HG03060 (cell line): ENCODE results near the gene ITPKB.

Source experiments
- ATAC-seq: cut with Tn5 transposase; IDR thresholded peaks from one replicate; pipeline ENCODE4 v1.9.1; 2021; ENCODE audit warnings: low read depth, moderate number of reproducible peaks; ENCODE audit not compliant: unreplicated experiment

ITPKB gene

GRCh38 chr1:226708967-226709396 is 30.1 kb downstream of the ITPKB start:
- no peak for ATAC-seq

DNA sequence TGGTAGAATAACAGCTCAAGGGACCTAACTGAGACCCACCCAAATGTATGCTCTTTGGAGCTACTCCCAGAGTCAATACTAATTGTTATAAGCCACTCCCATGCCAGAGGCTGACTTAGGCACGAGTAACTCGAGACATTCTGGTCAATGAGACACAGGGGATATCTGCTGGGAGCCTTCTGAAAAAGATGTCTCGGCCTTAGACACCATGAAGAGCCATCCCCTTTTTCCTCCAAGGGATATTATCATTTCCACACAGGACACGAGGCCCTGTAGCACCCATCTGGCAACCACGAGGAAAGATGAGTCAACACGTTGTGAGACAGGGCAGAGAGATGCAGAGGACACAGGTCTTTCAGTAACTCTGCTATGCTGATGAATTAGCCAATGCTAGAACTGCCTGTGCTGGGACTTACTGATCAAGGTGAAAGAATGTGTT is 30.7 kb downstream of the ITPKB start:
- no peak for ATAC-seq

- no peak for ATAC-seq
Observed at GRCh38 chr1:226706684-226707083, 32.4 kb downstream of the ITPKB start.

DNA sequence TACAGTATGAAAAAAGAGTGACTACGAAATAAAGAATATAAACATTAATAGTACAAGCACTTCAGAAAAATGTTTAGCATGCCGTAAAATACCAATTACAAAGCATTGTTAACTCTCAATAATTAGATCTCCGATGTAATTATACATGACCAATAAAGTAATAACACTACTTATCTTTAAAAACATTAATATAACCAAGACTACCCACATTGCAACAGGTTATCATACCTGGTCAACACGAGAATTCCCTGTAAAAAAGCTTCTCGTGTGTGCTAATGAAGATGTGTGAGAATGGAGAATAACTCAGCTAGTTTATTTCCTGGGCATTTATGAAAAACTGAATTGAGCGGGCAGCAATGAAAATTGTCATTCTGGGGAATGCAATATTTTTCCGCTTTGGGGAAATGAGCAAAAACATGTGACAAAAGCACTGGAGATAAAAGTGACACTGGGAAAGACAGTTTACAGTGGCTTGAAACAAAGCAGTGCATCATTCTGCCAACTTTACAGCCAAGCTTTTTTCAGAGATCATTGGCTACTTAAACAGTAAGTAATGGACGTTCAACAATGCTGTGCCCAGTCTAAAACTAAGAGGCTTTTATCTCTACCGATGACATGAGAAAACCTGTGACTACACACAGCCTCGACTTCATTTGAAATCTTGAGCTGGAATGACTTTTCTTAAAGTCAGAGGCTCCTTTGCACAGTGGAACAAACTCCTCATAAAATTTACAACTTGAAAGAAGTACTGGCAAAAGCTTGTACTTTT is 34.7 kb downstream of the ITPKB start:
- no peak for ATAC-seq

DNA sequence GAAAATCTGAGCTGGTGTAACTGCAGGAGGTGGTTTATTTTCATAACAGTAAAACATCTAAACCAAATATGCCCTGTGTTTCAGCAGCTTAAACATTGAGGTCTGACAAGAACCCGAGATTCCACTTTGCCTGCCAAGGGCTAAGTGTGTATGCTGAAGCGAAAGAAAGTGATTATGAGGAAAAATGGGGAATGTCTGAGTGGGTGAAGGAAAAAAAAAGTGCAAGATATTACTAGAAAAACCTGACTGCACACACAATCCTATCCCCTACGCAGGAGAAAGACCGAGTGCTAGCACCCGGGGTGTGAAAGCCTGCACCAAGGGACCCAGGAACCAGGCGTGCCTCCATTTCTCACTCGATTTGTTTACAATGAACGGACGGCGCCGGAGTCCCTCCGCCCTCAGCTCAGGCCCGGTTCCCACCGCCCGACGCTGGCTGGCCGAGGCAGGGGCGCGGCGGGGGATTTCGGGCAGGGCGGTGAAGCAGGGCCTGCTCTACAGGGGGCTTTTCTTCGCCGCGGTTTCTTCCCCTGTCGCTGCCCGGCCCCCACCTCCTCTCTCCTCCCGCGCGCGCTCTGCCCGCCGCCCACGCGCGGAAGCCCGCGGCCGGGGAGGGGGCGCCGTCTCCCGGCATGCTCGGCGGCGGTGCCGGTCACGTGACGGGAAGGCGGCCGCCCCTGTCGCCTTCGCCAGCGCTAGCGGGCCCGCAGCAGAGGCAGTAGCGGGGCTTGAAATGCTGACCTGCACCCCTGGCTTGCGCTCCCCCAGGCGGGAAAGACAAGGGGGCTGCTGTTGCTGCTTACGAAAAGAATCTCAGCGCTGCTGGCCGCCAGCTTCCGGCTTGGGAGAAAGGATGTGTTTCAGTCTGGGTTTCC is 35.9 kb downstream of the ITPKB start:
- ATAC-seq, result no peak

GRCh38 chr1:226702318-226702956 is 36.6 kb downstream of the ITPKB start:
- no peak for ATAC-seq

- ATAC-seq, result no peak
Observed at GRCh38 chr1:226700861-226701260, 38.2 kb downstream of the ITPKB start.

DNA sequence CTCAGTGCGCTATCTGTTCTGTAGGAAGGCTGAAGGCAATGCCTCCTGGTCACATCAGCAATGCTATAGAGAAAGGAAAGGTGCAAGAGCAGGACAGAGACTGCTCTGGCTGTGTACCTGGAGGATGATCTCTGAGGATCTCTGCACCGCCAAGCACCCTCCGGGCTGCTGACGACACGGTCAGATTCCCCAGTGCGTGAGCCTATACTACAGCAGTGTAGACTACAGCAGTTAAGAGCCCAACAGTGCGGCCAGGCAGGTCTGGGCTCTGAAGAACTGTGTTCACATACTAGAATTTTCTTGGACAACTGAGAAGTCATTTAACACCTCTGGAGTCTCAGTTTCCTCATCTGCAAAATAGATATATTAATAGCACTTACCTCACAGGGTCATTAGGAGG is 39.9 kb downstream of the ITPKB start:
- no peak for ATAC-seq

DNA sequence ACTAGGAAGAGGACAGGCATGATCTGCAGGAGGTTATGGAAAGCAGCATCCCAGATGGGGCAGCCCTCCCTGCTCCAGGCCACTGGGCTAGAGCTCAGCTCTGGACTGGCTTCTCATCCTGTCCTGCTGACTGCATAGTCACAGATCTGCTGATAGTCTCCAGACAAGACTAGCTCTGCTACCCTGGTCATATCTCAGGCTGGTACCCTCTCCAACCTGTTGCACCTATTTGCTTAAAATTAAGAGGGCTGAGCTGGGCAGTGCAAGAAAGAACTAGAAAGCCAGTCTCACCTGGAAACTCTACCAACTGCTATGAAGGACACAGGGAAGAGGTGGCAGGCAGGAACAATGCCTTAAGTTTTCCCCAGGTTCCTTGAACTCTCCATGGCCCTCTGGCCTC is 40.4 kb downstream of the ITPKB start:
- ATAC-seq, result no peak

- ATAC-seq, result peak; percentile 10
Observed at GRCh38 chr1:226697929-226698544, 41.0 kb downstream of the ITPKB start.

- peak; percentile 56 for ATAC-seq
Observed at GRCh38 chr1:226697151-226697928, 41.7 kb downstream of the ITPKB start.

DNA sequence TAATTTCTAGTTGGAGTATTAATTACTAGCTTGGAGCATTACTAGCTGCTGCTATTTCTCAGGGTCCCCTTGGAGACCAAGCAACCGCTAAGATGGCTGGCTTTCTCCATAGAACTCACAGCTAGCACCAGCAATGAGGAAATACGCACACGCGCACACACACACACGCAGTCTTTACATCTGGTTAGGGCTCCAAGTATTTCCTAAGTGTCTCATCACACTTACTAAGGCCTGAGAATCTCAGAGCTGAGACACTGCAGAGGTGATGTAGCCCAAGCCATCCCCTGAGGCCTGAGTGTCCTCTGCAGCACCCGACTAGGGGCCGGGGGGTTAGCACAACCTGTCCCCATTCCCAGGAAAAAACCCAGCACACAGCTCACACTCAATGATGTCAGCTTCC is 42.5 kb downstream of the ITPKB start:
- no peak for ATAC-seq

- no peak for ATAC-seq
Observed at GRCh38 chr1:226695335-226695900, 43.7 kb downstream of the ITPKB start.

GRCh38 chr1:226692823-226693222 is 46.3 kb downstream of the ITPKB start:
- no peak for ATAC-seq

DNA sequence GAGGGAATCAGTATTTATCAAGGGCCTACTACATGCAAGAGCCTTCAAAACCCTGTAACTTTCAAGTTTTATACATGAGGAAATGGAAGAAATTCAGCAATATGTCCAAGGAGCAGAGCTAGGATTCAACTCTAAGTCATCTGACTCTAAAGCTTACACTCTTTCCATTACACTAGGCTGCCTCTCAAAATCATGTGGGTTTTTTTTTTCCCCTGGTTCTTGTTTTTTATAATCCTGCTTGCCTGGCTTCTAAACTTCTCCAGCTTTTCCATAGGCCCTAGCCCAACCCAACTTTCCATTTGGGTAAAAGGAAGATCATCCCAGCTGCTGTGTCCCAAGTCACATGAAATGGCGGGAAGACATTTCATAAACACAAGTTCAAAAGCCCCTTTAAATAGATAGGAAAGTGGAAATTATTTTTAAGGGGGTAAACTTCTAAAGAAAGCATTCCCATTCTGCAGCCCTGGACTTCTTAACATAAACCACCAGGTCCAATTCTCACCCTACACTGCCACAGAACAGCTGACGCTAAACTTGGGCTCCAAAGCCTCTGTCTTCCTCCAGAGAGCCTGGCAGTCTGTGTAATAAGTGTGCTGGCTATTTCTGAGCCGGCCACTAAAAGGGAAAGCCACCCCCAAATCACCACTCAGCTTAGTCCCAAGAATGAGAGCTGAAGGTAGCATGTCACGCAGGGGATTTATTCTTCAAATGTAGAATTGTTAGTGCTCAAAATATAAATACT is 46.9 kb downstream of the ITPKB start:
- ATAC-seq, result no peak

DNA sequence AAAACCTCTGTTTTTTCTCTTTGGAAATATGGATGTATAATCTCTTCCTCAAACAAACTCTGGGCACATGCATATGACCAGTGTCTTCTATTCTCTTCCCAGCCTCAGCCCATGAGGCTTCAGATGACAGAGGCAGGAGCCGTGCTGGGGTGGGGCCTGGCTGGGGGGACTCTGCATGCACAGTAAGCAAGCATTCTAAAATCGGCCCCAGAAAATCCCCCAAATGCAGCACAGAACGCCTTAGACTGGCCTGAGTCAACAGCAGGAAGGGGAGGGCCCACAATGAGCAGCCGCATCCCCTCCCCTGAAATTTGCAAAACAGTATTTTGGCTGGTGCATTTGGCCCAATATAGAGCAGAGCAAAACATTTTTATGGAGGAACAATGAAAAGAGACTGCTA is 47.8 kb downstream of the ITPKB start:
- ATAC-seq, result no peak

DNA sequence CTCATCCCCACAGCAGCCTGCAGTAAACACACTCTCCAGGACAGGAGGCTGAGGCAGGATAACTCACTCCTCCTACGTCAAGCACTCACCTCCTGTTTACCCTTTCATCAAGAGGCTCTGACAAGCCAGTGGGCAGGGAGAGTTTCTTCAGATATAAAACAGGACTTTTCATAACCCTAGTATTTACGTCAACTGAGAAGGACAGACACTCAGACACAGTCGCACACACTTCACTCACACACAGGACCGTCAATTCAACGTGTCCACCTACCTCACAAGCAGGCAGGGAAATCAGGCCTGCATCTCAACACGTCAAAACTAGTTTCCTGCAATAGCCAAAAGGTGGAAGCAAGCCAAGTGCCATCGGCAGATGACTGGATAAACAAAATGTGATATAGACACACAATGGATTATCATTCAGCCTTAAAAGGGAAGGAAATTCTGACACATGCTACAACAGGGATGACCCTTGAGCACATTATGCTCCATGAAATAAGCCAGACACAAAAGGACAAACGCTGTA is 48.6 kb downstream of the ITPKB start:
- no peak for ATAC-seq

- no peak for ATAC-seq
Observed at GRCh38 chr1:226688808-226689207, 50.3 kb downstream of the ITPKB start.
